Muscle layer of duodenum (tissue), 2 donors: ENCODE measurements around the gene SORCS2.

ENCODE experiments used
- H3K27ac ChIP-seq: one replicate; pipeline ENCODE4 v1.7.0; 2013; ENCODE audit warnings: mild to moderate bottlenecking, low read length
- H3K27me3 ChIP-seq: one replicate; pipeline ENCODE4 v1.7.0; 2013; ENCODE audit warnings: low read depth, mild to moderate bottlenecking, control low read depth, low read length
- H3K36me3 ChIP-seq, 2 donors: one replicate each; pipeline ENCODE4 v1.7.0; 2013; ENCODE audit warnings: low read length in 2 of 2, control low read depth in 1 of 2, mild to moderate bottlenecking in 1 of 2; ENCODE audit not compliant: insufficient read depth in 2 of 2, control insufficient read depth in 1 of 2
- H3K4me1 ChIP-seq, 2 donors: one replicate each; pipeline ENCODE4 v1.7.0; 2013; ENCODE audit warnings: low read length in 2 of 2, mild to moderate bottlenecking in 2 of 2, control low read depth in 1 of 2, moderate library complexity in 1 of 2; ENCODE audit not compliant: insufficient read depth in 2 of 2, control insufficient read depth in 1 of 2
- H3K4me3 ChIP-seq, 2 donors: one replicate each; pipeline ENCODE4 v1.7.0; 2013; ENCODE audit warnings: low read length in 2 of 2, low read depth in 1 of 2, mild to moderate bottlenecking in 1 of 2
- H3K9me3 ChIP-seq, 2 donors: one replicate each; pipeline ENCODE4 v1.7.0; 2013; ENCODE audit warnings: low read length in 2 of 2, control low read depth in 1 of 2, mild to moderate bottlenecking in 1 of 2; ENCODE audit not compliant: control insufficient read depth in 1 of 2
- donor health status: healthy.

The SORCS2 gene

GRCh38 chr4:7738458-7739076 is 546.2 kb downstream of the SORCS2 start:
- Histone ChIP-seq H3K9me3 (peaks cover 0 to 6% of the 10 kb centered on the region in 2 donors), H3K36me3 (no peaks in the 10 kb centered on the region), H3K4me1 (peaks cover 0 to 3% of the 10 kb centered on the region in 2 donors), H3K4me3 (no peak overlapping the region), H3K27me3 (no peaks in the 10 kb centered on the region), H3K27ac (no peak overlapping the region)

GRCh38 chr4:7739077-7739917 is 547.0 kb downstream of the SORCS2 start:
- H3K9me3 ChIP-seq = peaks cover 0 to 6% of the 10 kb centered on the region in 2 donors
- H3K36me3 ChIP-seq = no peaks in the 10 kb centered on the region
- H3K27me3 ChIP-seq = no peaks in the 10 kb centered on the region
- peaks cover 0 to 3% of the 10 kb centered on the region in 2 donors for H3K4me1 ChIP-seq
- no peak overlapping the region for H3K27ac ChIP-seq
- no peak overlapping the region for H3K4me3 ChIP-seq

- Histone ChIP-seq H3K4me3 (no peak overlapping the region), H3K4me1 (peaks cover 0 to 3% of the 10 kb centered on the region in 2 donors), H3K9me3 (peaks cover 0 to 6% of the 10 kb centered on the region in 2 donors), H3K27me3 (no peaks in the 10 kb centered on the region), H3K27ac (no peak overlapping the region), H3K36me3 (no peaks in the 10 kb centered on the region)
Measured at GRCh38 chr4:7739918-7740865, 547.9 kb downstream of the SORCS2 start.

GRCh38 chr4:7740866-7741525 is 548.7 kb downstream of the SORCS2 start:
- H3K27ac ChIP-seq = no peak overlapping the region
- H3K27me3 ChIP-seq = no peaks in the 10 kb centered on the region
- no peaks in the 10 kb centered on the region for H3K36me3 ChIP-seq
- peaks cover 0 to 6% of the 10 kb centered on the region in 2 donors for H3K9me3 ChIP-seq
- no peak overlapping the region for H3K4me3 ChIP-seq
- peaks cover 0 to 3% of the 10 kb centered on the region in 2 donors for H3K4me1 ChIP-seq

DNA sequence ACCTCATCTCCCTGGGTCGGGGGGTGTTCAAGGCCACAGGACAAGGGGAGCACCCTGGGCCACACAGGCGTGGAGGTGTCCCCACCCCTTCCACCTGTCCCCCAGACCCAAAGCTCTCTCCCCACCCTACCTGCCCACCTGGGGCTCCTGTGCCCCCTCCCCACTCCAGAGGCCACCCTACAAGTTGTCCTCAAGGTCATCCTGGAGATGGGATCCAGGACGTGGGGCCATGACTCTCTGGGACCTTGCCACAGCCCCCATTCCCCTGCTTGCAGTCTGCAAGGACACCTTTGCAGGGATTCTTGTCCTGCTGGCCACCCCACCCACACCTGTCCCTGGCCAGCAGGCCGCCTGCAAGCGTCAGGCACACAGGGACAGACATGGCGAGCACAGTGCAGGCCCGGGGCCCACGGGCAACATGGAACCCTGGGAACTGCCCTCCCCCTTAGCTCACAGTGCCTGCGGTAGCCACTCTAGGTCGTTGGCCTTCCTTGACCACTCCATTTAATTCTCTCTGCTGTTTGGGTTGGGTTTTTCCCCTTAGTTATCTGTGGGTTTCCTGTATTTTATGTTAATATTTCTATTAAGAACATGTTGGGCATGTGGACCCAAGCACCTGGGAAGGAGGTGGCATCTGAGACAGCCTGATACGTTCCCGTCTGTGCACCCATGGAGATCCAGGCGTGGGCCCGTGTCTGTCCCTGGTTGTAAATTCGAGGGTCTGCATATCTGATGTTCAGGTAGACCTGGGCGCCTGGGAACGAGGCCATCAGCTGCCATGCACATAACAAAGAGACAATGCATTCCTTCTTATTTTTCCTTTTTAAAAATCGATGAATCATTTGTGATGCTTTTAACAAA is 549.8 kb downstream of the SORCS2 start:
- Histone ChIP-seq H3K4me1 (peaks cover 0 to 3% of the 10 kb centered on the region in 2 donors), H3K9me3 (peaks cover 0 to 6% of the 10 kb centered on the region in 2 donors), H3K27me3 (no peaks in the 10 kb centered on the region), H3K27ac (no peak overlapping the region), H3K4me3 (no peak overlapping the region), H3K36me3 (no peaks in the 10 kb centered on the region)

GRCh38 chr4:7742807-7743280 is 550.5 kb downstream of the SORCS2 start:
- Histone ChIP-seq H3K27ac (no peak overlapping the region), H3K36me3 (no peaks in the 10 kb centered on the region), H3K4me3 (no peak overlapping the region), H3K9me3 (peaks cover 0 to under 1% of the 10 kb centered on the region in 2 donors), H3K27me3 (no peaks in the 10 kb centered on the region), H3K4me1 (peaks cover 0 to 3% of the 10 kb centered on the region in 2 donors)

DNA sequence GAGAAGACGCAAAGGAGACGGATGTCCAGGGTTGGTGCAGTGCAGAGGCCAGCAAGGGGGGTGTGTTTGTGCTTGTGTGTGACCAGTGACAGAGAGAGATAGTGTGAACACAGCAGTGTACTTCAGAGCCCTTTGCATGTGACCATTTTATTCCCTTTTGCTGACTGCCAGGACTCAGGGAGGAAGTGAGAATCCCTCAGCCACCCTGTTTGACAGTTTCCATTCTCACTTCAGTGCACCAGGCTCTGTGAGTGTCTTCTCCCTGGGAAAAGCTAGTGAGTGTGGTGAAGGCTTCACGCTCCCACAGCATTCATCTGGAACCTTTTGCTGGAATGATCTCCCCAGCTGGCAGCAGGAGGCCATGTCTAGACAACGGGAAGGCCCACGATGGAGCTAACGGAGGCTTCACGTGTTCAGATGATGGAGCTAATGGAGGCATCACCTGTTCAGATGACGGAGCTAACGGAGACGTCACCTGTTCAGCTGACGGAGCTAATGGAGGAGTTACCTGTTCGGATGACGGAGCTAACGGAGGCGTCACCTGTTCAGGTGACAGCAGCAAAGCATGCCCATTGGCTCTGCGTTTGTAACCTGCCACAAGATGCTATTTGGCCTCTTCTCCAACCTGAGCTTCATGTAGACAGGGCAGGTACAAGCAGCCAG is 551.9 kb downstream of the SORCS2 start:
- Histone ChIP-seq H3K4me1 (peaks cover 0 to 3% of the 10 kb centered on the region in 2 donors), H3K27ac (no peak overlapping the region), H3K4me3 (no peak overlapping the region), H3K36me3 (no peaks in the 10 kb centered on the region), H3K27me3 (no peaks in the 10 kb centered on the region), H3K9me3 (no peaks in the 10 kb centered on the region)

DNA sequence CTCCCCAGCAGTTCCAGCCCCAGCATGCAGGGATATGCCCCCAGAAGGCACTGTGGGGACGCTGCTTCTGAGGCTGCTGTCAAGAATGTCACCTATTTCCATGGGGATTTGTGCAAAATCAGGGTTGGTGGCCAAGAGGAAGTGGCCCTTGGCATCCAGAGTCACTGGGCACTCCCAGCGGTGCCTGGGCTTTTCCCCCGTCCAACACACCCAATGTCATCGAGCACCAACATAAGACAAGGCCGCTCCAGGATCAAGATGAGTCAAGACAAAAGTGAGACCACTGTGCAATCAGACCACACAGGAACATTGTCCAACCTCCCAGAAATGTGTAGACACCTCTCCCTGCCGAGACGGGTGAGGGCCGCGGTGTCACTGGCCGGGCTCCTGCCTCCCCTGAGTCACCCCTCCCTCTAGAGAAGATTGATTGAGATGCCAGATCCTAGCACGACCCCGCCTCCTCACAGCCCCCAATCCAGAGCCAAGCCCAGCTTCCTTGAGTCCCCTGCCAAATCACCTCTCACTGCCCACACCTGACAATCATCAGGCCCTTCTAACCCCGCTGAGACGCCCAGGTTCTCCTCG is 553.1 kb downstream of the SORCS2 start:
- no peaks in the 10 kb centered on the region for H3K9me3 ChIP-seq
- H3K27me3 ChIP-seq = no peaks in the 10 kb centered on the region
- no peak overlapping the region for H3K27ac ChIP-seq
- H3K4me3 ChIP-seq = no peak overlapping the region
- H3K4me1 ChIP-seq = peaks cover 0 to 7% of the 10 kb centered on the region in 2 donors
- no peaks in the 10 kb centered on the region for H3K36me3 ChIP-seq

GRCh38 chr4:7746351-7747061 is 554.2 kb downstream of the SORCS2 start:
- Histone ChIP-seq H3K27ac (no peak overlapping the region), H3K4me3 (no peak overlapping the region), H3K27me3 (no peaks in the 10 kb centered on the region), H3K36me3 (no peaks in the 10 kb centered on the region), H3K4me1 (peaks cover 0 to 12% of the 10 kb centered on the region in 2 donors), H3K9me3 (no peaks in the 10 kb centered on the region)
